Astrocyte (in vitro differentiated cells and primary cell): ENCODE measurements around the gene CDC42EP4.

ENCODE experiments used
- CTCF ChIP-seq: IDR thresholded peaks from 2 replicates; pipeline ENCODE4 v1.5.1; 2011; ENCODE audit warnings: low read depth, mild to moderate bottlenecking, inconsistent platforms, low read length, moderate library complexity; ENCODE audit not compliant: insufficient read depth
- EZH2 ChIP-seq: IDR thresholded peaks from 2 replicates; pipeline ENCODE4 v1.6.1; 2012; ENCODE audit warnings: mild to moderate bottlenecking, low read length, inconsistent platforms; ENCODE audit not compliant: insufficient read depth

- TF ChIP-seq CTCF (no peak), EZH2 (no peak)
Observed at GRCh38 chr17:73266796-73267195, 45.0 kb downstream of the CDC42EP4 start.
